Liver (tissue), 2 donors: ENCODE measurements around the gene KCTD12.

Experiments used
- TF ChIP-seq, protein P1 (sequence below): fragments of 150-350 bp; IDR thresholded peaks from 2 replicates; pipeline ENCODE4 v1.5.1; 2017; ENCODE audit warnings: improper control_type of control experiment, low read depth, low read length; ENCODE audit not compliant: missing input control
- TF ChIP-seq, protein P2 (sequence below): IDR thresholded peaks from 2 replicates; pipeline ENCODE4 v1.6.1; 2016; ENCODE audit warnings: antibody characterized with exemption
- donor health status: healthy.

DNA sequence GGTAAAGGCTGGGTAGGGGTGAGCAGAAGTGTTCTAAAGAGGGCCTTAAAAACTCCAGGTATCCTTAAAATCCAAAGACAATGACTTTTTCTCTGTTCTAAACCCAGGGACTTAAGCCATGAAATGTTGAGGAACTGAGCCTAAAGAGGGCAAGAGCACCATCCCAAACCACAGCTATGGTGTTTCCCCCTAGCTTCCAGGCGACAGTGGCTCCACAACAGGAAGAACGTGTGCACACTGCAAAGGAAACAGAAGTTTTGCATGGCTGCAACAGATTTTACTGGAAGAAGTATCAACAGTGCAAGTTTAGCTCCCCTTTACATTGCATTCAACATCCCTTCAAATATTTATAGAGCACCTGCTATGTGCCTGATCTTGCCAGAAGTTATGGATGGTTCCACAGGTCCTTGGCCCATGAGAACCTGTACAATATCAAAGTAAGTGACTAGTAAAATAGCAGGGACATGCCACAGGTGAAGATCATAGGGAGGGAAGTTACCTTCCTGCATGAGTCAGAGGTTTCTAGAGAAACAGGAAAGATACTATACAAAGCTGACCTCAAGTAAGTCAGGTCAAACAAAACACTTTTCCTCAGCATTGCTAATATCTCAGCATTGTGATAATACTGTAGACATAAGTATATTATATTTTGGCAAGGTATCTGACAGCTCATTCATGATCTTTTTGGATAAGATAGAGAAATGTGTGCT, 8.4 kb upstream of the KCTD12 start:
- TF ChIP-seq, protein P1, sequence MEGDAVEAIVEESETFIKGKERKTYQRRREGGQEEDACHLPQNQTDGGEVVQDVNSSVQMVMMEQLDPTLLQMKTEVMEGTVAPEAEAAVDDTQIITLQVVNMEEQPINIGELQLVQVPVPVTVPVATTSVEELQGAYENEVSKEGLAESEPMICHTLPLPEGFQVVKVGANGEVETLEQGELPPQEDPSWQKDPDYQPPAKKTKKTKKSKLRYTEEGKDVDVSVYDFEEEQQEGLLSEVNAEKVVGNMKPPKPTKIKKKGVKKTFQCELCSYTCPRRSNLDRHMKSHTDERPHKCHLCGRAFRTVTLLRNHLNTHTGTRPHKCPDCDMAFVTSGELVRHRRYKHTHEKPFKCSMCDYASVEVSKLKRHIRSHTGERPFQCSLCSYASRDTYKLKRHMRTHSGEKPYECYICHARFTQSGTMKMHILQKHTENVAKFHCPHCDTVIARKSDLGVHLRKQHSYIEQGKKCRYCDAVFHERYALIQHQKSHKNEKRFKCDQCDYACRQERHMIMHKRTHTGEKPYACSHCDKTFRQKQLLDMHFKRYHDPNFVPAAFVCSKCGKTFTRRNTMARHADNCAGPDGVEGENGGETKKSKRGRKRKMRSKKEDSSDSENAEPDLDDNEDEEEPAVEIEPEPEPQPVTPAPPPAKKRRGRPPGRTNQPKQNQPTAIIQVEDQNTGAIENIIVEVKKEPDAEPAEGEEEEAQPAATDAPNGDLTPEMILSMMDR: no peak
- TF ChIP-seq, protein P2, sequence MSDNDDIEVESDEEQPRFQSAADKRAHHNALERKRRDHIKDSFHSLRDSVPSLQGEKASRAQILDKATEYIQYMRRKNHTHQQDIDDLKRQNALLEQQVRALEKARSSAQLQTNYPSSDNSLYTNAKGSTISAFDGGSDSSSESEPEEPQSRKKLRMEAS: no peak
